HCT116 (cell line): ENCODE results near the gene WNT16. TPM values are rescaled to one million over a fixed set of nuclear protein-coding genes. Genes with fewer than 3 reads are reported as not detected.

ENCODE experiments used
- ATAC-seq: fragments of 200-7000 bp; cut with Tn5 transposase; 2 replicates; pipeline ENCODE4 v1.9.1; 2020; ENCODE audit warnings: mild to moderate bottlenecking, moderate library complexity
- BruUV-seq: library from RNA; stranded (reverse); fragments of 400-500 nt; replicated peaks from 2 replicates; lab custom pipeline; 2021; lab: Mats Ljungman, UMichigan
- CTCF ChIA-PET: fragments of 300-600 bp; sonication (Branson Sonifier 250); formaldehyde crosslinking; loops from one replicate; lab custom pipeline; 2021; ENCODE audit warnings: antibody characterized with exemption; lab: Charles Lee
- POLR2A ChIA-PET: fragments of 300-600, 350-600 bp; sonication (Branson Sonifier 250); formaldehyde crosslinking; loops from one replicate; lab custom pipeline; 2021; ENCODE audit warnings: antibody characterized with exemption; lab: Charles Lee
- RAD21 ChIA-PET, 2 experiments: fragments of 300-600 bp; sonication (Branson Sonifier 250); formaldehyde crosslinking; loops; one replicate each; lab custom pipeline; 2023; ENCODE audit warnings: low total read pairs in 2 of 2; ENCODE audit not compliant: uncharacterized antibody in 2 of 2, unreplicated experiment in 2 of 2, low non-redundant PET in 1 of 2; lab: Charles Lee
- DNase-seq: peaks from one replicate; pipeline ENCODE4 v3.0.0-alpha.2; 2010; ENCODE audit warnings: low read depth, low spot score
- H2AFZ ChIP-seq: fragments of 200-600 bp; shearing (Covaris generic), sonication (generic); 2 replicates; pipeline ENCODE4 v1.6.1; 2017; ENCODE audit warnings: low read depth, mixed run types, mixed read lengths, antibody characterized with exemption, low read length; ENCODE audit not compliant: poor library complexity, severe bottlenecking
- H3K27ac ChIP-seq: 2 replicates; pipeline ENCODE4 v1.5.1; 2012; ENCODE audit warnings: low read depth, low read length
- H3K27me3 ChIP-seq: fragments of 200-600 bp; sonication (generic); 2 replicates; pipeline ENCODE4 v1.6.1; 2016; ENCODE audit warnings: mixed run types, low read length, mixed read lengths; ENCODE audit not compliant: insufficient read depth
- H3K36me3 ChIP-seq, 2 experiments: fragments of 200-500 bp in 1 of 2; fragments of 200-600 bp in 1 of 2; sonication (Bioruptor generic) in 1 of 2; sonication (generic) in 1 of 2; 2 replicates each; pipeline versions ENCODE4 v1.5.1 to v1.6.1; 2014 to 2016; ENCODE audit warnings: low read length in 2 of 2, inconsistent platforms in 1 of 2, mixed read lengths in 1 of 2, mixed run types in 1 of 2; ENCODE audit not compliant: insufficient read depth in 2 of 2, control insufficient read depth in 1 of 2
- H3K4me1 ChIP-seq, 2 experiments: fragments of 200-600 bp in 1 of 2; sonication (generic) in 1 of 2; 2 replicates each; pipeline versions ENCODE4 v1.5.1 to v1.6.1; 2012 to 2017; ENCODE audit warnings: low read length in 2 of 2, inconsistent platforms in 1 of 2, mild to moderate bottlenecking in 1 of 2, mixed read lengths in 1 of 2, mixed run types in 1 of 2, moderate library complexity in 1 of 2; ENCODE audit not compliant: insufficient read depth in 2 of 2, control insufficient read depth in 1 of 2
- H3K4me2 ChIP-seq: fragments of 200-600 bp; sonication (generic); 2 replicates; pipeline ENCODE4 v1.6.1; 2017; ENCODE audit warnings: mixed run types, low read length, mixed read lengths
- H3K4me3 ChIP-seq, 2 experiments: fragments of 200-600 bp in 1 of 2; sonication (generic) in 1 of 2; replicated peaks in 1 of 2; 2 replicates each; pipeline ENCODE4 v1.5.1; 2011 to 2016; ENCODE audit warnings: low read length in 2 of 2, control low read depth in 1 of 2, low read depth in 1 of 2, mild to moderate bottlenecking in 1 of 2, mixed read lengths in 1 of 2, mixed run types in 1 of 2
- H3K79me2 ChIP-seq: fragments of 200-600 bp; sonication (generic); 2 replicates; pipeline ENCODE4 v1.6.1; 2017; ENCODE audit warnings: mild to moderate bottlenecking, mixed run types, low read length, moderate library complexity, mixed read lengths; ENCODE audit not compliant: insufficient read depth
- H3K9ac ChIP-seq: fragments of 200-600 bp; sonication (generic); 2 replicates; pipeline ENCODE4 v1.6.1; 2016; ENCODE audit warnings: low read length, mixed read lengths
- H3K9me2 ChIP-seq: fragments of 200-600 bp; sonication (generic), shearing (Covaris generic); 2 replicates; pipeline ENCODE4 v1.6.1; 2017; ENCODE audit warnings: mixed run types, mild to moderate bottlenecking, moderate library complexity; ENCODE audit not compliant: insufficient read depth
- H3K9me3 ChIP-seq, 2 experiments: fragments of 200-500 bp in 1 of 2; fragments of 200-600 bp in 1 of 2; sonication (Bioruptor generic) in 1 of 2; sonication (generic) in 1 of 2; 2 replicates each; pipeline ENCODE4 v1.6.1; 2014 to 2017; ENCODE audit warnings: low read length in 2 of 2, mixed read lengths in 2 of 2, inconsistent platforms in 1 of 2, low read depth in 1 of 2, mild to moderate bottlenecking in 1 of 2, mixed run types in 1 of 2, moderate library complexity in 1 of 2; ENCODE audit not compliant: control insufficient read depth in 1 of 2, insufficient read depth in 1 of 2
- H4K20me1 ChIP-seq: fragments of 200-600 bp; sonication (generic), shearing (Covaris generic); 2 replicates; pipeline ENCODE4 v1.6.1; 2017; ENCODE audit warnings: mixed run types, mild to moderate bottlenecking, moderate library complexity; ENCODE audit not compliant: insufficient read depth
- CBX3 ChIP-seq: IDR thresholded peaks from 2 replicates; pipeline ENCODE4 v1.6.1; 2012; ENCODE audit warnings: low read depth
- CEBPB ChIP-seq: IDR thresholded peaks from 2 replicates; pipeline ENCODE4 v1.6.1; 2012; ENCODE audit warnings: low read depth
- ELF1 ChIP-seq: IDR thresholded peaks from 2 replicates; pipeline ENCODE4 v1.6.1; 2012; ENCODE audit warnings: low read depth, borderline replicate concordance
- EZH2 ChIP-seq: fragments of 200-600 bp; sonication (generic); IDR thresholded peaks from 2 replicates; pipeline ENCODE4 v1.6.1; 2017; ENCODE audit warnings: antibody characterized with exemption, mixed run types
- EZH2phosphoT487 ChIP-seq: fragments of 200-600 bp; IDR thresholded peaks from 2 replicates; pipeline ENCODE4 v1.6.1; 2018; ENCODE audit warnings: antibody characterized with exemption, borderline replicate concordance
- JUND ChIP-seq: IDR thresholded peaks from 2 replicates; pipeline ENCODE4 v1.6.1; 2012
- POLR2AphosphoS5 ChIP-seq: IDR thresholded peaks from 2 replicates; pipeline ENCODE4 v1.6.1; 2011; ENCODE audit warnings: mild to moderate bottlenecking, low read depth, low read length, moderate library complexity
- RAD21 ChIP-seq: IDR thresholded peaks from 2 replicates; pipeline ENCODE4 v1.6.1; 2012; ENCODE audit warnings: low read depth, mild to moderate bottlenecking
- REST ChIP-seq: IDR thresholded peaks from 2 replicates; pipeline ENCODE4 v1.6.1; 2012; ENCODE audit warnings: low read depth
- SP1 ChIP-seq: IDR thresholded peaks from 2 replicates; pipeline ENCODE4 v1.6.1; 2012; ENCODE audit warnings: low read depth
- ZNF274 ChIP-seq: fragments of 200-500 bp; sonication (Bioruptor generic); IDR thresholded peaks from 2 replicates; pipeline ENCODE4 v1.6.1; 2014; ENCODE audit warnings: mild to moderate bottlenecking, low read depth, low read length, inconsistent platforms
- intact Hi-C: fragments of 100-400 bp; cut with micrococcal nuclease; formaldehyde crosslinking; loops from 2 replicates; pipeline ENCODE4 v1.10.0; 2022
- total RNA-seq: library from RNA; stranded (reverse); gene quantifications from one replicate; pipeline ENCODE4 v1.2.1, GENCODE V29; 2021; ENCODE audit not compliant: unreplicated experiment
- TF ChIP-seq, protein P1 (sequence below): IDR thresholded peaks from 2 replicates; pipeline ENCODE4 v1.6.1; 2011; ENCODE audit warnings: mild to moderate bottlenecking, low read length, moderate library complexity; ENCODE audit not compliant: insufficient replicate concordance; ENCODE audit errors: extremely low read depth

The WNT16 gene
- total RNA-seq, 1 experiment from 2014 or later = 152 TPM

DNA sequence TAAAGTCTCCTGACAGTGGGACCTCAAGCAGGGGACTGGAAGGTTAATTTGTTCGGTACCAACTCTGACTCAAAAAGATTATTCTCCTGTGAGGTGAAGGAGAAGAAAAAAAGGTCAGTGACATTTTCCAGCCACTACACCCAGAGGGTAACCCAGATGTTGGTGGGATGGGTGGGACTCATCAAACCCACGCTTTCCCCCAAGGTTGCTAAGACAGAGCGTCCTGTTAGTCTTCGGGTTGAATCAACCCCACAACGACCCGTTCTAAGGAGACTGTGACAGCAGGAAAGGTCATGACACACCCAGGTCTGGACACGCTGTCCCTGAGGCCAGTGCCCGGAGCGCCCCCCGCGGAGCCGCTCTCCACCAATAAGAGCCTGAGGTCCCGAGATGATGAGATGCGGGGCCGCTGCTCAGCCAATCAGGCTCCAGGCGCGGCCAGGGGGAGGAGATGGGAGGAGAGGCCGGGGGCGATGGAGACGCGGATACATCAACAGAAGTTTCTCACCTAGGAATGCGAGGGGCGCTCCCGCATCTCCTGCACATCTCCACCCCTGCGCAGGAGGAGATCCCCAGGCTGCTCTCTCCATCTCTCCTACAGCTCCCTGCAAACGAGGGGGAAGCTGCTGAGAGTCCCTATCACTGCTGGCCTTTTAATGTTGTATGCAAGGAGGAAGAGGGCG, at the start of gene WNT16 (continued):
- TF ChIP-seq RAD21 (no peak), EZH2 (no peak), CBX3 (no peak), POLR2AphosphoS5 (peak; percentile 85), JUND (no peak), ZNF274 (no peak), ELF1 (no peak)

DNA sequence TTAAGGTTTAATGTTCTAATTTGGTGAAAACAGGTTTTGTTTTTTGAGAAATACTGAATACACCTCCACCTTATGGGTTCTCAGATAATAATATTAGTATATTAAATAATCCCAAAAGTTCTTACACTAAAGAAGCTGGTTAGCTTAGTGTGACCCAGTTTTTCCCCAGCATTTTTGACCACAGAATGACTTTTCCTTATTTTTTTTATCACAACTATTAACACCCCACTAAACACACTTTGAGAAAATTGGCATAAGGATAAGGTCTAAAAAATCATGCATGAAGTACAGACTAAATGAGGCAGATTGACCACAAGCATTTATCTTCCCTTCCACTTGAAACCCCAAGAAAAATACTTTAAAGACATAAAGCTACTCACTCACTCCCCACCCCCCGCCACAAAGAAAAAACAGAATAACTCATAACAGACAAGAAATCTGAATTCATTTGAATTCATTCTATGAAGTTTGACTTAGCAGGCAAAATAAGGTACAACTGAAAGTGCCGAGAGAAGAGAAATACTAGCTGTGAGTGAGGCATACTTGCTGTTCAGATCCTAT, 49.7 kb upstream of the WNT16 start:
- POLR2A ChIA-PET = interaction anchor here (1.5 kb wide), 1 partner anchor 9 kb away, joined by 3 read pairs; no protein-coding TSS in a partner anchor
- H3K36me3 ChIP-seq = peaks cover 0 to 5% of the 10 kb centered on the region in 2 experiments; a peak in 2 of 4 replicates
- TF ChIP-seq ZNF274 = no peak
- TF ChIP-seq SP1 = no peak
- TF ChIP-seq REST = no peak
- no peak for TF ChIP-seq CEBPB
- TF ChIP-seq, protein P1, sequence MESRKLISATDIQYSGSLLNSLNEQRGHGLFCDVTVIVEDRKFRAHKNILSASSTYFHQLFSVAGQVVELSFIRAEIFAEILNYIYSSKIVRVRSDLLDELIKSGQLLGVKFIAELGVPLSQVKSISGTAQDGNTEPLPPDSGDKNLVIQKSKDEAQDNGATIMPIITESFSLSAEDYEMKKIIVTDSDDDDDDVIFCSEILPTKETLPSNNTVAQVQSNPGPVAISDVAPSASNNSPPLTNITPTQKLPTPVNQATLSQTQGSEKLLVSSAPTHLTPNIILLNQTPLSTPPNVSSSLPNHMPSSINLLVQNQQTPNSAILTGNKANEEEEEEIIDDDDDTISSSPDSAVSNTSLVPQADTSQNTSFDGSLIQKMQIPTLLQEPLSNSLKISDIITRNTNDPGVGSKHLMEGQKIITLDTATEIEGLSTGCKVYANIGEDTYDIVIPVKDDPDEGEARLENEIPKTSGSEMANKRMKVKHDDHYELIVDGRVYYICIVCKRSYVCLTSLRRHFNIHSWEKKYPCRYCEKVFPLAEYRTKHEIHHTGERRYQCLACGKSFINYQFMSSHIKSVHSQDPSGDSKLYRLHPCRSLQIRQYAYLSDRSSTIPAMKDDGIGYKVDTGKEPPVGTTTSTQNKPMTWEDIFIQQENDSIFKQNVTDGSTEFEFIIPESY = no peak
- no peak for TF ChIP-seq ELF1
- no peak for TF ChIP-seq JUND
- no peak for TF ChIP-seq RAD21
- no peak for TF ChIP-seq EZH2phosphoT487
- TF ChIP-seq, all 23 proteins: peak for 0

More for the DNA sequence above, 49.7 kb upstream of the WNT16 start:
- BruUV-seq = no TSS peak
- no peaks in the 10 kb centered on the region for H3K79me2 ChIP-seq
- H3K27me3 ChIP-seq = no peaks in the 10 kb centered on the region
- H3K4me3 ChIP-seq = peak overlapping the region in 1 of 2 experiments; percentile 37; a peak in 1 of 4 replicates
- peak overlapping the region; percentile 55 for H3K9ac ChIP-seq
- no peak overlapping the region for H2AFZ ChIP-seq
- RAD21 ChIA-PET = no interaction called here
- ATAC-seq = no peak
- peaks cover 48 to 67% of the 10 kb centered on the region in 2 experiments for H3K4me1 ChIP-seq
- intact Hi-C loops = no loop called here
- H3K9me2 ChIP-seq = no peaks in the 10 kb centered on the region
- H3K9me3 ChIP-seq = 0 out of 4 replicates have a peak, but pooled peaks cover 0 to 2% of the 10 kb centered on the region in 2 experiments
- CTCF ChIA-PET = no interaction called here
- DNase-seq = no peak
- no peaks in the 10 kb centered on the region for H4K20me1 ChIP-seq
- peak overlapping the region; percentile 81 for H3K27ac ChIP-seq
- H3K4me2 ChIP-seq = peak overlapping the region; percentile 72
